GM18508 (cell line): ENCODE data around the gene CASP9.

Source experiments
- ATAC-seq: cut with Tn5 transposase; IDR thresholded peaks from one replicate; pipeline ENCODE4 v1.9.1; 2021; ENCODE audit warnings: moderate number of reproducible peaks; ENCODE audit not compliant: insufficient read depth, unreplicated experiment

The CASP9 gene

GRCh38 chr1:15524021-15524282 is at the start of gene CASP9:
Gene CASP9 (minus strand): TSS chr1:15524215. CDS start chr1:15524200, 15 bp downstream.
- ATAC-seq = no peak

- no peak for ATAC-seq
These were observed 49.5 kb upstream of the CASP9 start for GRCh38 chr1:15573477-15573876.

- no peak for ATAC-seq
These were observed 47.3 kb upstream of the CASP9 start for GRCh38 chr1:15571266-15571665.

GRCh38 chr1:15570861-15571260 is 46.8 kb upstream of the CASP9 start:
- no peak for ATAC-seq

GRCh38 chr1:15568387-15569073 is 44.5 kb upstream of the CASP9 start:
- ATAC-seq = no peak

GRCh38 chr1:15559189-15559810 is 35.3 kb upstream of the CASP9 start:
- no peak for ATAC-seq

GRCh38 chr1:15558516-15558915 is 34.5 kb upstream of the CASP9 start:
- no peak for ATAC-seq

- no peak for ATAC-seq
These were observed 33.6 kb upstream of the CASP9 start for GRCh38 chr1:15557594-15557993.

GRCh38 chr1:15557008-15557407 is 33.0 kb upstream of the CASP9 start:
- no peak for ATAC-seq

GRCh38 chr1:15550573-15550972 is 26.6 kb upstream of the CASP9 start:
- ATAC-seq = no peak

- no peak for ATAC-seq
These were observed 22.6 kb upstream of the CASP9 start for GRCh38 chr1:15546641-15547040.

GRCh38 chr1:15543589-15544568 is 19.9 kb upstream of the CASP9 start:
- no peak for ATAC-seq

- ATAC-seq = no peak
These were observed 19.2 kb upstream of the CASP9 start for GRCh38 chr1:15543251-15543588.

- ATAC-seq = no peak
These were observed 18.6 kb upstream of the CASP9 start for GRCh38 chr1:15542388-15543250.

GRCh38 chr1:15541231-15541792 is 17.3 kb upstream of the CASP9 start:
- ATAC-seq = no peak

GRCh38 chr1:15540186-15540585 is 16.2 kb upstream of the CASP9 start:
- no peak for ATAC-seq

- no peak for ATAC-seq
These were observed 14.8 kb upstream of the CASP9 start for GRCh38 chr1:15538771-15539170.

GRCh38 chr1:15531682-15532081 is 7.7 kb upstream of the CASP9 start:
- ATAC-seq = no peak

GRCh38 chr1:15531003-15531402 is 7.0 kb upstream of the CASP9 start:
- no peak for ATAC-seq
